ENCODE measurements around the gene TTC39A. TPM values are rescaled to one million over a fixed set of nuclear protein-coding genes. Genes with fewer than 3 reads are reported as not detected.

The TTC39A gene
- polyA plus RNA-seq, 2 of the 4 experiments (the other 2 are of a cell fraction) = 1.4 to 6.2 TPM

DNA sequence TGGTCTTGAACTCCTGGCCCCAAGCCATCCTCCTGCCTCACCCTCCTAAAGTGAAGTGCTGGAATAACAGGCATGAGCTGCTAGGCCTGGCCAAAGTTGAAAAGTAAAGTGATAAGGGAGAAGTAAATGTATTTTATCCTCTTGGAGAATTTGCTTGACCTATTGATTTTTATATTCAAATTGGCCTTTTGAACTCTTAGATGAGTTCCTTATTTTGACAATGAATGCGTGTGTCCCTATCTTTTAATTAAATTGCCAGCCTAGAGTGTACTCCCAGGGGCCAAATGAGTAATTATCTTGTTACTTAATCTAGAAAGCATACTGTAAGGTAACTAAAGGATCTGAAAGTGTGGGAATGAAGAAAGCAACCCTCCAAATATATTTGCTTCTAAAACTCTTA lies 82.9 kb downstream of the TTC39A start:
- FAIRE-seq (no peak), ATAC-seq (no peak), DNase-seq (ENCODE audit: low read depth in 1 of 2, low spot score in 1 of 2) (no peak)
- Histone ChIP-seq H3K27ac (no peak overlapping the region), H3K4me2 (no peak overlapping the region), H3K9me3 (no peaks in the 10 kb centered on the region), H3K4me1 (0 out of 3 replicates have a peak, but pooled peaks cover 3% of the 10 kb centered on the region), H3K4me3 (no peak overlapping the region)
- CTCF ChIA-PET = interaction anchor here (0.6 kb wide), 1 partner anchor 1288 kb away, joined by 6 read pairs; no protein-coding TSS in a partner anchor
- POLR2A ChIA-PET = no interaction called here
- WGBS (ENCODE audit: missing lambda C conversion rate) = 93% methylated on average over 1 of the region's 1 CpG
- TF ChIP-seq JUN (IDR thresholded peaks at IDR 0.05) (no peak), NR3C1 (IDR thresholded peaks at IDR 0.05) (no peak), RFX5 (IDR thresholded peaks at IDR 0.05) (no peak), SREBF2 (IDR thresholded peaks at IDR 0.05) (no peak), RAD21 (conservative IDR thresholded peaks at IDR 0.05 in 1 of 2, IDR thresholded peaks at IDR 0.05 in 1 of 2) (no peak), KDM1A (IDR thresholded peaks at IDR 0.05; ENCODE audit: low read depth) (no peak), ESRRA (IDR thresholded peaks at IDR 0.05; ENCODE audit: borderline replicate concordance, low read length) (no peak), RARB (CRISPR knock-in tag; IDR thresholded peaks at IDR 0.05) (no peak), CHD4 (IDR thresholded peaks at IDR 0.05; ENCODE audit: borderline replicate concordance) (no peak), MYC (IDR thresholded peaks at IDR 0.05; ENCODE audit: borderline replicate concordance, low read length) (no peak), CHD2 (IDR thresholded peaks at IDR 0.05; ENCODE audit: low read length, partially characterized antibody) (no peak), MAX (IDR thresholded peaks at IDR 0.05) (no peak), HEYL (CRISPR knock-in tag; IDR thresholded peaks at IDR 0.05) (no peak), FOSL2 (IDR thresholded peaks at IDR 0.05) (no peak), FOSL2 (CRISPR knock-in tag; IDR thresholded peaks at IDR 0.05) (no peak), HOXB13 (CRISPR knock-in tag; IDR thresholded peaks at IDR 0.05; ENCODE audit: low read depth) (no peak), NPAS2 (CRISPR knock-in tag; IDR thresholded peaks at IDR 0.05; ENCODE audit: borderline replicate concordance) (no peak), RNF2 (IDR thresholded peaks at IDR 0.05; ENCODE audit: borderline replicate concordance, low read depth) (no peak)
- TF ChIP-seq, protein P1, sequence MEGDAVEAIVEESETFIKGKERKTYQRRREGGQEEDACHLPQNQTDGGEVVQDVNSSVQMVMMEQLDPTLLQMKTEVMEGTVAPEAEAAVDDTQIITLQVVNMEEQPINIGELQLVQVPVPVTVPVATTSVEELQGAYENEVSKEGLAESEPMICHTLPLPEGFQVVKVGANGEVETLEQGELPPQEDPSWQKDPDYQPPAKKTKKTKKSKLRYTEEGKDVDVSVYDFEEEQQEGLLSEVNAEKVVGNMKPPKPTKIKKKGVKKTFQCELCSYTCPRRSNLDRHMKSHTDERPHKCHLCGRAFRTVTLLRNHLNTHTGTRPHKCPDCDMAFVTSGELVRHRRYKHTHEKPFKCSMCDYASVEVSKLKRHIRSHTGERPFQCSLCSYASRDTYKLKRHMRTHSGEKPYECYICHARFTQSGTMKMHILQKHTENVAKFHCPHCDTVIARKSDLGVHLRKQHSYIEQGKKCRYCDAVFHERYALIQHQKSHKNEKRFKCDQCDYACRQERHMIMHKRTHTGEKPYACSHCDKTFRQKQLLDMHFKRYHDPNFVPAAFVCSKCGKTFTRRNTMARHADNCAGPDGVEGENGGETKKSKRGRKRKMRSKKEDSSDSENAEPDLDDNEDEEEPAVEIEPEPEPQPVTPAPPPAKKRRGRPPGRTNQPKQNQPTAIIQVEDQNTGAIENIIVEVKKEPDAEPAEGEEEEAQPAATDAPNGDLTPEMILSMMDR (IDR thresholded peaks at IDR 0.05) = no peak

GRCh38 chr1:51247022-51247421 lies 83.3 kb downstream of the TTC39A start:
- POLR2A ChIA-PET = no interaction called here
- ATAC-seq (no peak), FAIRE-seq (no peak), DNase-seq (ENCODE audit: low read depth in 1 of 2, low spot score in 1 of 2) (no peak)
- no peak overlapping the region for H3K27ac ChIP-seq
- 0 out of 3 replicates have a peak, but pooled peaks cover 3% of the 10 kb centered on the region for H3K4me1 ChIP-seq
- H3K4me2 ChIP-seq = no peak overlapping the region
- WGBS (ENCODE audit: missing lambda C conversion rate) = 91% methylated on average over 2 of the region's 2 CpGs
- H3K4me3 ChIP-seq = no peak overlapping the region
- CTCF ChIA-PET = interaction anchor here (0.6 kb wide), 1 partner anchor 1288 kb away, joined by 6 read pairs; no protein-coding TSS in a partner anchor
- no peaks in the 10 kb centered on the region for H3K9me3 ChIP-seq
- TF ChIP-seq RCOR1 (IDR thresholded peaks at IDR 0.05; ENCODE audit: low read depth, low read length) (no peak), NR3C1 (IDR thresholded peaks at IDR 0.05) (no peak), PHF8 (IDR thresholded peaks at IDR 0.05; ENCODE audit: borderline replicate concordance, low read depth) (no peak), FOSL2 (IDR thresholded peaks at IDR 0.05) (no peak), FOSL2 (CRISPR knock-in tag; IDR thresholded peaks at IDR 0.05) (no peak), EHF (CRISPR knock-in tag; IDR thresholded peaks at IDR 0.05) (no peak), NFE2L2 (conservative IDR thresholded peaks at IDR 0.05; ENCODE audit: low read length) (no peak), HES2 (IDR thresholded peaks at IDR 0.05) (no peak), GATA3 (IDR thresholded peaks at IDR 0.05; ENCODE audit: borderline replicate concordance) (no peak), MAX (IDR thresholded peaks at IDR 0.05) (no peak), ZNF302 (CRISPR knock-in tag; IDR thresholded peaks at IDR 0.05) (no peak), FOSB (CRISPR knock-in tag; IDR thresholded peaks at IDR 0.05) (no peak), EHMT2 (IDR thresholded peaks at IDR 0.05; ENCODE audit: low read depth) (no peak), MAFK (IDR thresholded peaks at IDR 0.05; ENCODE audit: partially characterized antibody) (no peak), CBX8 (IDR thresholded peaks at IDR 0.05) (no peak), CHD4 (IDR thresholded peaks at IDR 0.05; ENCODE audit: borderline replicate concordance) (no peak)
- TF ChIP-seq, protein P2, sequence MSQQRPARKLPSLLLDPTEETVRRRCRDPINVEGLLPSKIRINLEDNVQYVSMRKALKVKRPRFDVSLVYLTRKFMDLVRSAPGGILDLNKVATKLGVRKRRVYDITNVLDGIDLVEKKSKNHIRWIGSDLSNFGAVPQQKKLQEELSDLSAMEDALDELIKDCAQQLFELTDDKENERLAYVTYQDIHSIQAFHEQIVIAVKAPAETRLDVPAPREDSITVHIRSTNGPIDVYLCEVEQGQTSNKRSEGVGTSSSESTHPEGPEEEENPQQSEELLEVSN (IDR thresholded peaks at IDR 0.05; ENCODE audit: borderline replicate concordance, low read depth) = no peak
- TF ChIP-seq, protein P3, sequence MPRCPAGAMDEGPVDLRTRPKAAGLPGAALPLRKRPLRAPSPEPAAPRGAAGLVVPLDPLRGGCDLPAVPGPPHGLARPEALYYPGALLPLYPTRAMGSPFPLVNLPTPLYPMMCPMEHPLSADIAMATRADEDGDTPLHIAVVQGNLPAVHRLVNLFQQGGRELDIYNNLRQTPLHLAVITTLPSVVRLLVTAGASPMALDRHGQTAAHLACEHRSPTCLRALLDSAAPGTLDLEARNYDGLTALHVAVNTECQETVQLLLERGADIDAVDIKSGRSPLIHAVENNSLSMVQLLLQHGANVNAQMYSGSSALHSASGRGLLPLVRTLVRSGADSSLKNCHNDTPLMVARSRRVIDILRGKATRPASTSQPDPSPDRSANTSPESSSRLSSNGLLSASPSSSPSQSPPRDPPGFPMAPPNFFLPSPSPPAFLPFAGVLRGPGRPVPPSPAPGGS (IDR thresholded peaks at IDR 0.05) = no peak
- TF ChIP-seq, protein P4, sequence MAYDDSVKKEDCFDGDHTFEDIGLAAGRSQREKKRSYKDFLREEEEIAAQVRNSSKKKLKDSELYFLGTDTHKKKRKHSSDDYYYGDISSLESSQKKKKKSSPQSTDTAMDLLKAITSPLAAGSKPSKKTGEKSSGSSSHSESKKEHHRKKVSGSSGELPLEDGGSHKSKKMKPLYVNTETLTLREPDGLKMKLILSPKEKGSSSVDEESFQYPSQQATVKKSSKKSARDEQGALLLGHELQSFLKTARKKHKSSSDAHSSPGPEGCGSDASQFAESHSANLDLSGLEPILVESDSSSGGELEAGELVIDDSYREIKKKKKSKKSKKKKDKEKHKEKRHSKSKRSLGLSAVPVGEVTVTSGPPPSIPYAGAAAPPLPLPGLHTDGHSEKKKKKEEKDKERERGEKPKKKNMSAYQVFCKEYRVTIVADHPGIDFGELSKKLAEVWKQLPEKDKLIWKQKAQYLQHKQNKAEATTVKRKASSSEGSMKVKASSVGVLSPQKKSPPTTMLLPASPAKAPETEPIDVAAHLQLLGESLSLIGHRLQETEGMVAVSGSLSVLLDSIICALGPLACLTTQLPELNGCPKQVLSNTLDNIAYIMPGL (CRISPR knock-in tag; IDR thresholded peaks at IDR 0.05; ENCODE audit: borderline replicate concordance) = no peak
